WI38 (cell line): Measurements from ENCODE around the gene UNC13C.

Experiments used
- H3K4me3 ChIP-seq: 2 replicates; pipeline ENCODE4 v1.5.1; 2011; ENCODE audit warnings: low read depth, mild to moderate bottlenecking, control low read depth, low read length
- CTCF ChIP-seq: IDR thresholded peaks from 2 replicates; pipeline ENCODE4 v1.5.1; 2012; ENCODE audit warnings: low read depth, mild to moderate bottlenecking, control low read depth, low read length

UNC13C gene

GRCh38 chr15:54517366-54517765 lies 539.1 kb downstream of the UNC13C start:
- H3K4me3 ChIP-seq = no peak overlapping the region
- TF ChIP-seq CTCF = no peak

GRCh38 chr15:54518156-54518882 lies 540.1 kb downstream of the UNC13C start:
- TF ChIP-seq CTCF = no peak
- no peak overlapping the region for H3K4me3 ChIP-seq

- TF ChIP-seq CTCF = no peak
- H3K4me3 ChIP-seq = no peak overlapping the region
These were observed 541.3 kb downstream of the UNC13C start for GRCh38 chr15:54519577-54519976.

GRCh38 chr15:54520616-54521015 lies 542.4 kb downstream of the UNC13C start:
- no peak for TF ChIP-seq CTCF
- no peak overlapping the region for H3K4me3 ChIP-seq

- H3K4me3 ChIP-seq = no peak overlapping the region
- TF ChIP-seq CTCF = no peak
These were observed 543.0 kb downstream of the UNC13C start for GRCh38 chr15:54521206-54521605.

- no peak for TF ChIP-seq CTCF
- H3K4me3 ChIP-seq = no peak overlapping the region
These were observed 549.8 kb downstream of the UNC13C start for GRCh38 chr15:54528021-54528420.

GRCh38 chr15:54540721-54541120 lies 562.5 kb downstream of the UNC13C start:
- no peak overlapping the region for H3K4me3 ChIP-seq

More at GRCh38 chr15:54540721-54541120, 562.5 kb downstream of the UNC13C start:
- TF ChIP-seq CTCF = no peak
